Heart right ventricle (tissue), 16 donors: ENCODE measurements around the gene IL1RAPL2. TPM values are rescaled to one million over a fixed set of nuclear protein-coding genes. Genes with fewer than 3 reads are reported as not detected.
"Not testable (repeated sequence)": the region's sequence is repeated elsewhere in the genome, so short reads cannot be mapped to it uniquely, and the experiment has no call there.

Experiments used
- ATAC-seq, 8 donors: fragments of 200-7000 bp; cut with Tn5 transposase; one replicate each; pipeline ENCODE4 v1.9.1; 2020; ENCODE audit warnings: mild to moderate bottlenecking in 8 of 8, moderate library complexity in 8 of 8, moderate number of reproducible peaks in 1 of 8
- DNase-seq, 2 donors: peaks; one replicate each; pipeline ENCODE4 v3.0.0-alpha.2; 2020
- H3K27ac ChIP-seq, 10 donors: fragments of 200-600 bp; sonication (generic) in 2 of 10; one replicate each; pipeline versions ENCODE4 v1.5.0 to v1.8.0; 2020 to 2022; ENCODE audit warnings: mild to moderate bottlenecking in 3 of 10
- H3K27me3 ChIP-seq, 7 donors: fragments of 200-600 bp; one replicate each; pipeline ENCODE4 v1.8.0; 2021 to 2022; ENCODE audit warnings: mild to moderate bottlenecking in 2 of 7
- H3K36me3 ChIP-seq, 9 donors: fragments of 200-600 bp; sonication (generic) in 1 of 9; one replicate each; pipeline versions ENCODE4 v1.5.0 to v1.8.0; 2020 to 2022; ENCODE audit warnings: mild to moderate bottlenecking in 2 of 9
- H3K4me1 ChIP-seq, 9 donors: fragments of 200-600 bp; sonication (generic) in 1 of 9; one replicate each; pipeline versions ENCODE4 v1.5.0 to v1.8.0; 2020 to 2022; ENCODE audit warnings: mild to moderate bottlenecking in 4 of 9
- H3K4me3 ChIP-seq, 10 donors: fragments of 200-600 bp; sonication (generic) in 2 of 10; one replicate each; pipeline versions ENCODE4 v1.5.0 to v1.8.0; 2020 to 2022; ENCODE audit warnings: mild to moderate bottlenecking in 7 of 10, moderate library complexity in 2 of 10
- H3K9me3 ChIP-seq, 11 donors: fragments of 200-600 bp in 10 of 11; sonication (generic) in 2 of 11; one replicate each; pipeline versions ENCODE4 v1.5.0 to v1.8.0; 2013 to 2022; ENCODE audit warnings: mild to moderate bottlenecking in 2 of 11, control low read depth in 1 of 11, moderate library complexity in 1 of 11
- CTCF ChIP-seq, 9 donors: fragments of 200-600 bp; sonication (generic) in 2 of 9; IDR thresholded peaks; one replicate each; pipeline versions ENCODE4 v1.5.0 to v1.8.0; 2021 to 2022; ENCODE audit warnings: antibody characterized with exemption in 9 of 9, mild to moderate bottlenecking in 5 of 9, moderate library complexity in 1 of 9
- WGBS, 2 donors: extraction: QIAGEN DNeasy Blood & Tissue Kit; methylation state at CpG; one replicate each; pipeline ENCODE4 v1.1.7; 2013; ENCODE audit warnings: inconsistent platforms in 1 of 2; 5-methylcytosine and 5-hydroxymethylcytosine counted together
- intact Hi-C, 10 donors: fragments of 100-400 bp; cut with DNase I; formaldehyde crosslinking; loops; one replicate each; pipeline versions ENCODE4 v1.11.1 to v1.14.2; 2022
- polyA plus RNA-seq, 2 donors: library from polyadenylated mRNA; stranded (reverse); fragments of 200-250 nt; gene quantifications; one replicate each; pipeline ENCODE4 v1.2.3, GENCODE V29; 2013
- total RNA-seq, 10 donors: library from RNA; stranded (reverse); fragmentation: NEBNext Ultra II Directional in 3 of 10; extraction: Animal tissue kit (Norgen Biotek cat#: 25700) in 3 of 10; gene quantifications; one replicate each; pipeline versions ENCODE4 v1.2.1 to v1.2.4, GENCODE V29; 2021 to 2023
- donor health status: Arrhythmogenic right ventricular cardiomyopathy.
- donor health status: ischemic (EF 13 %, LVEDD 7.1; RV severe dilation, severe dysfunction).
- donor health status: healthy with polysubstance abuse.
- donor health status: DM: no; HTN: yes; CAD: no.
- donor health status: DM: no; HTN: no; CAD: no.
- donor health status: ischemic (EF 25% LVEDD 6.9; RV normal size, moderate dysfunction).
- donor health status: ischemic (EF 25% LVEDD 5.7; RV mildly dilated, moderate dysfunction).
- donor health status: healthy.
- donor health status: DM: yes; HTN: yes; CAD: no.
- donor health status: Ischemic cardiomyopathy.
- donor health status: ischemic (EF 35%, LVEDD 5.7; RV mildly dilated, moderate dysfunction).
- donor health status: nonischemic (EF 11% LVEDD 7.7; RV severe dilation, severe dysfunction).
- donor health status: DM: yes; HTN: yes; CAD: no.
- donor health status: PGD.
- donor health status: ischemic (EF 29% LVEDD 5.4; RV normal size, mild dysfunction).
- donor health status: nonischemic (EF 23%, LVEDD 6.1; RV moderate dilation, normal function).

IL1RAPL2 gene
- total and polyA plus RNA-seq, 12 donors = 0.01 TPM; not detected in 11

GRCh38 chrX:104864296-104864695, 298.3 kb downstream of the IL1RAPL2 start:
- DNase-seq = no peak
- no peak for ATAC-seq
- Histone ChIP-seq H3K27me3 (peaks cover 0 to 18% (median 0%) of the 10 kb centered on the region in 7 donors), H3K4me1 (no peaks in the 10 kb centered on the region), H3K27ac (no peak overlapping the region), H3K9me3 (no peaks in the 10 kb centered on the region), H3K36me3 (no peaks in the 10 kb centered on the region), H3K4me3 (no peak overlapping the region)
- TF ChIP-seq CTCF (IDR thresholded peaks at IDR 0.05) = no peak
- intact Hi-C loops = loop anchor here in 1 of 10 donors (10.0 kb wide), 1 partner anchor 59 kb away; no protein-coding TSS in a partner anchor
- 72 to 79% methylated on average over 4 of the region's 4 CpGs for WGBS, 2 donors

GRCh38 chrX:104877504-104877903, 311.5 kb downstream of the IL1RAPL2 start:
- Histone ChIP-seq H3K27me3 (peaks cover 0 to 31% (median 0%) of the 10 kb centered on the region in 7 donors), H3K36me3 (no peaks in the 10 kb centered on the region), H3K9me3 (peaks cover 0 to 4% (median 0%) of the 10 kb centered on the region in 11 donors), H3K4me3 (no peak overlapping the region), H3K27ac (no peak overlapping the region), H3K4me1 (no peaks in the 10 kb centered on the region)
- DNase-seq = no peak
- no peak for TF ChIP-seq CTCF (IDR thresholded peaks at IDR 0.05)
- 79 to 95% methylated on average over 1 of the region's 1 CpG for WGBS, 2 donors
- no peak for ATAC-seq
- intact Hi-C loops = no loop called here

- no peaks in the 10 kb centered on the region for H3K36me3 ChIP-seq
- no peaks in the 10 kb centered on the region for H3K9me3 ChIP-seq
- DNase-seq (no peak), ATAC-seq (no peak)
- peaks cover 0 to 8% (median 0%) of the 10 kb centered on the region in 7 donors for H3K27me3 ChIP-seq
- TF ChIP-seq CTCF (IDR thresholded peaks at IDR 0.05) = no peak
- no peak overlapping the region for H3K27ac ChIP-seq
- WGBS, 2 donors = 63 to 68% methylated on average over 4 of the region's 4 CpGs
- H3K4me1 ChIP-seq = no peaks in the 10 kb centered on the region
- intact Hi-C loops = no loop called here
- no peak overlapping the region for H3K4me3 ChIP-seq
Observed at GRCh38 chrX:104902070-104902469, 336.1 kb downstream of the IL1RAPL2 start.

GRCh38 chrX:104909694-104910093, 343.7 kb downstream of the IL1RAPL2 start:
- not testable (repeated sequence) for H3K4me1 ChIP-seq, H3K9me3 ChIP-seq, ATAC-seq, H3K4me3 ChIP-seq, DNase-seq, H3K27ac ChIP-seq, H3K36me3 ChIP-seq
- 38 to 48% methylated on average over 8 to 10 of the region's 10 CpGs for WGBS, 2 donors
- H3K27me3 ChIP-seq = peaks cover 0 to 22% (median 0%) of the 10 kb centered on the region in 7 donors
- intact Hi-C loops = loop anchor here in 1 of 10 donors (10.0 kb wide), 1 partner anchor 245 kb away; no protein-coding TSS in a partner anchor

GRCh38 chrX:104913348-104913747, 347.3 kb downstream of the IL1RAPL2 start:
- TF ChIP-seq CTCF (IDR thresholded peaks at IDR 0.05) = peak in 7 of 9 donors; percentile 16 to 47 (median 30)
- H3K27me3 ChIP-seq = peaks cover 0 to 26% (median 0%) of the 10 kb centered on the region in 7 donors
- H3K27ac ChIP-seq = no peak overlapping the region
- no peak overlapping the region for H3K4me3 ChIP-seq
- H3K9me3 ChIP-seq = no peaks in the 10 kb centered on the region
- no peaks in the 10 kb centered on the region for H3K36me3 ChIP-seq
- no peak for DNase-seq
- H3K4me1 ChIP-seq = no peaks in the 10 kb centered on the region
- ATAC-seq = no peak
- intact Hi-C loops = loop anchor here in 1 of 10 donors (10.0 kb wide), 1 partner anchor 249 kb away; no protein-coding TSS in a partner anchor

GRCh38 chrX:104914686-104915085, 348.7 kb downstream of the IL1RAPL2 start:
- intact Hi-C loops = loop anchor here in 1 of 10 donors (10.0 kb wide), 1 partner anchor 250 kb away; no protein-coding TSS in a partner anchor
- DNase-seq, H3K4me1 ChIP-seq, ATAC-seq, H3K4me3 ChIP-seq, H3K27ac ChIP-seq, H3K9me3 ChIP-seq, H3K36me3 ChIP-seq: not testable (repeated sequence)
- H3K27me3 ChIP-seq = peaks cover 0 to 24% (median 0%) of the 10 kb centered on the region in 7 donors
- WGBS, 2 donors = 91 to 93% methylated on average over 3 to 5 of the region's 5 CpGs
